Cerebellar nuclear complex (tissue), 1 donor: Measurements from ENCODE around the gene ASIC3.
"Not testable (repeated sequence)": the region's sequence is repeated elsewhere in the genome, so short reads cannot be mapped to it uniquely, and the experiment has no call there.

Source experiments
- DNase-seq, 2 experiments: peaks; one replicate each; lab custom pipeline; 2025; lab: John Stamatoyannopoulos, UW

The ASIC3 gene

GRCh38 chr7:151047976-151048815, at the start of gene ASIC3:
ASIC3 (plus strand) TSS chr7:151048531; CDS start chr7:151048886, 355 bp downstream.
- no peak for DNase-seq

GRCh38 chr7:150999001-150999400, 49.3 kb upstream of the ASIC3 start:
- no peak for DNase-seq

GRCh38 chr7:150999497-151000230, 48.7 kb upstream of the ASIC3 start:
- DNase-seq, result no peak

GRCh38 chr7:151000897-151001495, 47.3 kb upstream of the ASIC3 start:
- DNase-seq, result no peak

GRCh38 chr7:151001546-151001945, 46.8 kb upstream of the ASIC3 start:
- no peak for DNase-seq

GRCh38 chr7:151003572-151003971, 44.8 kb upstream of the ASIC3 start:
- no peak for DNase-seq

GRCh38 chr7:151005566-151005965, 42.8 kb upstream of the ASIC3 start:
- no peak for DNase-seq

- DNase-seq, result no peak
Observed at GRCh38 chr7:151006590-151007300, 41.6 kb upstream of the ASIC3 start.

- no peak for DNase-seq
Observed at GRCh38 chr7:151007469-151007898, 40.8 kb upstream of the ASIC3 start.

GRCh38 chr7:151008143-151008510, 40.2 kb upstream of the ASIC3 start:
- DNase-seq, result no peak

GRCh38 chr7:151008511-151009323, 39.6 kb upstream of the ASIC3 start:
- peak in 1 of 2 experiments; percentile 8 for DNase-seq

- no peak for DNase-seq
Observed at GRCh38 chr7:151009327-151010036, 38.8 kb upstream of the ASIC3 start.

GRCh38 chr7:151010037-151010306, 38.4 kb upstream of the ASIC3 start:
- no peak for DNase-seq

GRCh38 chr7:151010307-151011096, 37.8 kb upstream of the ASIC3 start:
- DNase-seq, result no peak

- no peak for DNase-seq
Observed at GRCh38 chr7:151011097-151011409, 37.3 kb upstream of the ASIC3 start.

- DNase-seq, result not testable (repeated sequence)
Observed at GRCh38 chr7:151011616-151012015, 36.7 kb upstream of the ASIC3 start.

- no peak for DNase-seq
Observed at GRCh38 chr7:151012031-151012692, 36.2 kb upstream of the ASIC3 start.

- DNase-seq, result no peak
Observed at GRCh38 chr7:151012911-151013347, 35.4 kb upstream of the ASIC3 start.

GRCh38 chr7:151013356-151013732, 35.0 kb upstream of the ASIC3 start:
- no peak for DNase-seq
